Astrocyte of the spinal cord (primary cell): Measurements from ENCODE around the gene PFKFB3.
"Not testable (repeated sequence)": the region's sequence is repeated elsewhere in the genome, so short reads cannot be mapped to it uniquely, and the experiment has no call there.

Experiments
- DNase-seq: peaks from one replicate; pipeline ENCODE4 v3.0.0; 2011; ENCODE audit warnings: low read depth, low spot score
- H3K4me3 ChIP-seq: 2 replicates; pipeline ENCODE4 v1.5.1; 2011; ENCODE audit warnings: low read depth, mild to moderate bottlenecking, low read length, moderate library complexity
- in situ Hi-C: cut with HindIII; loops from 2 replicates; pipeline ENCODE4 v1.10.0; 2017; ENCODE audit warnings: low sequenced_read_pairs
- TF ChIP-seq, protein P1 (sequence below): IDR thresholded peaks from 2 replicates; pipeline ENCODE4 v1.5.1; 2012; ENCODE audit warnings: low read depth, mild to moderate bottlenecking, low read length, inconsistent platforms

The PFKFB3 gene

DNA sequence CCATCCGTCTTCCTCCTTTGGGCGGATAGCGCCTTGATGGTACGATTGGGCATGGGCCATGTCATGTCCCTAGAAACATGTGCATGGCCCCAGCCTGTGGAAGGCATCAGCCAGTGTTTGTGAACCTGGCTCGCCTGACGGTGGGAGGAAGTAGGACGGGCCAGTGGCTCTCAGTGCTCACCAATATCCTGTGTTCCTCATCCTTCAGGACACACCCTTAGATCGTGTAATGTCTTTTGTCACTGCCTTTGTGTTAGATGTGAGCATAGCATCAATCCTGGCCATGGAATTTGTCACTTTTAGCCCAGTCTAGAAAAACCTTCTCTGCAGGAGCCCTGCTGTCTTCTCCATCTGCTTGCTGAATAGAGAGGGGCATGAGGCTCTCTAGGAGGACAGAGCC lies 77.6 kb downstream of the PFKFB3 start:
- TF ChIP-seq, protein P1, sequence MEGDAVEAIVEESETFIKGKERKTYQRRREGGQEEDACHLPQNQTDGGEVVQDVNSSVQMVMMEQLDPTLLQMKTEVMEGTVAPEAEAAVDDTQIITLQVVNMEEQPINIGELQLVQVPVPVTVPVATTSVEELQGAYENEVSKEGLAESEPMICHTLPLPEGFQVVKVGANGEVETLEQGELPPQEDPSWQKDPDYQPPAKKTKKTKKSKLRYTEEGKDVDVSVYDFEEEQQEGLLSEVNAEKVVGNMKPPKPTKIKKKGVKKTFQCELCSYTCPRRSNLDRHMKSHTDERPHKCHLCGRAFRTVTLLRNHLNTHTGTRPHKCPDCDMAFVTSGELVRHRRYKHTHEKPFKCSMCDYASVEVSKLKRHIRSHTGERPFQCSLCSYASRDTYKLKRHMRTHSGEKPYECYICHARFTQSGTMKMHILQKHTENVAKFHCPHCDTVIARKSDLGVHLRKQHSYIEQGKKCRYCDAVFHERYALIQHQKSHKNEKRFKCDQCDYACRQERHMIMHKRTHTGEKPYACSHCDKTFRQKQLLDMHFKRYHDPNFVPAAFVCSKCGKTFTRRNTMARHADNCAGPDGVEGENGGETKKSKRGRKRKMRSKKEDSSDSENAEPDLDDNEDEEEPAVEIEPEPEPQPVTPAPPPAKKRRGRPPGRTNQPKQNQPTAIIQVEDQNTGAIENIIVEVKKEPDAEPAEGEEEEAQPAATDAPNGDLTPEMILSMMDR: no peak
- in situ Hi-C loops: no loop called here
- DNase-seq: no peak
- H3K4me3 ChIP-seq: no peak overlapping the region

DNA sequence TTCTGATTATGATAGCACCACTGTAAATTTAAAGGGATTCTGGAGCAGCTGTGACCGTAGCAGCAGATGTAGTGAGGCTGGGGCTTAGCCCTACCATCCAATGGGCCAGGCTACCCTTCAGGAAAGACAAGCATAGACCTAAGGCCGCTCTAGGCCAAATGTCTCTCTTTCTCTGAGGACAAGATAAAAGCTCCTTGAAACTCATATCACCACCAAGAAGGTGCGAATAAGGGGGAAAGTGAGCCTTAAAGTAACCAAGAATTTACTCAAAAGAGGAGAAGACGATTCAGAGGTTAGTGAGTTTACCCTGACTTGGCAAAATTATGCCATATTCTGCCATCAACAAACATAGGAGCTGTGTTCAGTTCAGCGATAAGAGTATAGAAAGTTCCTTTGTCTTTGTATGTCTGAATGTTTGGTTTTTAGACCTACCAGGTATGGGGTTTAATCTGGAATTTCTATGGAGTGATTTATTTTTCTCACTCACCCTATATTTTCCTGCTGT lies 79.8 kb downstream of the PFKFB3 start:
- H3K4me3 ChIP-seq: no peak overlapping the region
- no peak for DNase-seq
- in situ Hi-C loops: no loop called here
- TF ChIP-seq, protein P1: no peak

DNA sequence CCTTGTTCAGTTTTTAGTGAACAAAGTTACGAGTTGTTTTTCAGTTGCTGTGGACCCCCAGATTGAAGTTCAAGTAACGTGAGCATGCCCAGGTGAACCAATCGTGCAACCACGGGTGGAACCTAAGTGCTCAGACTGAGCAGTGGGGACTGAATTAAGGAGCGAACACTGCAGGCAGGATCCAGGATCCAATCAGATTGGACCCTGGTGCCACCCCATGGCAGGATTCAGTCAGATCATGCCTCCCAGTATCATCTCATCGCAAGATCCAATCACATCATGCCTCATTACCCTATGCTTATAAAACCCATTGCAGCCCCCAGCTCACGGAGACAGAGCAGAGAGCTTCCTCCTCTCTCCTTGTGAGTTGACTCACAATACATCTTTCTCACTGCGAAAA lies 80.9 kb downstream of the PFKFB3 start:
- in situ Hi-C loops: no loop called here
- DNase-seq: no peak
- TF ChIP-seq, protein P1: no peak
- H3K4me3 ChIP-seq: no peak overlapping the region

DNA sequence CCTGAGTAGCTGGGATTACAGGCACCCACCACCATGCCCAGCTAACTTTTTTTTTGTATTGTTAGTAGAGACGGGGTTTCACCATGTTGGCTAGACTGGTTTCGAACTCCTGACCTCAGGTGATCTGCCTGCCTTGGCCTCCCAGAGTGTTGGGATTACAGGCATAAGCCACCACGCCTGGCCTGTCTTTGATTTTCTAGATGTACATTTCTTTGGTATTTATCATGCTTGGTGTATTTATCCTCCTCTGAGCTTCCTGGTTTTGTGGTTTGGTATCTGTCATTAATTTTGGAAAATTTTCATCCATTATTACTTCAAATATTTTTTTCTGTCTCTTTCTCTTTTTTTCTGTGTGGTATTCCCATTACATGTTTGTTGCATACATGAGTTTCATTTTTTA lies 87.9 kb downstream of the PFKFB3 start:
- in situ Hi-C loops, DNase-seq: not testable (repeated sequence)

DNA sequence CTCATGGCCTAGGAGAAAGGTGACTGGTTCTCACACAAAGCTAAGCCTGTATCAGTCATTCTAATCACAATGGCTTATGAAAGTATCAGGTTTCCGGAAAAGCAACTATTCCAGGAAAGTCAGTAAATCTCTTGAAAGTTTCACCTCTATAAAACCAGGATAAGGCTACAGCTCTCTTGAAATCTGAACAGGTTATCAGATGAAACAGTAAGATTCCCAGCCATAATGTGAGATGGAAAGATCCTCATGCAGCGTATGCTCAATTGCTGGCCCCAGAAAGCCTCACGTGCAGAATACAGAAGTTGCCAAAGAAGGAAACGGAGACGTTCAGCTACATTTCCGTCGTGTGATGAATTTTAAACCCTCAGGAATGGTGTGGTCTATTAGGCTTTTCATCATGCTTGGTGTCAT lies 90.0 kb downstream of the PFKFB3 start:
- in situ Hi-C loops: no loop called here
- DNase-seq: no peak
- H3K4me3 ChIP-seq: no peak overlapping the region
- TF ChIP-seq, protein P1: no peak

More for the DNA sequence above, 87.9 kb downstream of the PFKFB3 start:
- H3K4me3 ChIP-seq: not testable (repeated sequence)

DNA sequence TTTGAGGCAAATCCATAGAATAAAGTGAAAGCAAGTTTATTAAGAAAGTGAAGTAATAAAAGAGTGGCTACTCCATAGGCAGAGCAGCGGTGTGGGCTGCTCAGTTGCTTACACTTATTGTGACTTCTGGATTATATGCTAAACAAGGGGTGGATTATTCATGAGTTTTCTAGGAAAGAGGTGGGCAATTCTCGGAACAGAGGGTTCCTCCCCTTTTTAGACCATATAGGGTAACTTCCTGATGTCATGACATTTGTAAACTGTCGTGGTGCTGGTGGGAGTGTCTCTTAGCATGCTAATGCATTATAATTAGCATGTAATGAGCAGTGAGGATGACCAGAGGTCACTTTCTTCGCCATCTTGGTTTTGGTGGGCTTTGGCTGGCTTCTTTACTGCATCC lies 93.7 kb downstream of the PFKFB3 start:
- DNase-seq, in situ Hi-C loops, H3K4me3 ChIP-seq: not testable (repeated sequence)

DNA sequence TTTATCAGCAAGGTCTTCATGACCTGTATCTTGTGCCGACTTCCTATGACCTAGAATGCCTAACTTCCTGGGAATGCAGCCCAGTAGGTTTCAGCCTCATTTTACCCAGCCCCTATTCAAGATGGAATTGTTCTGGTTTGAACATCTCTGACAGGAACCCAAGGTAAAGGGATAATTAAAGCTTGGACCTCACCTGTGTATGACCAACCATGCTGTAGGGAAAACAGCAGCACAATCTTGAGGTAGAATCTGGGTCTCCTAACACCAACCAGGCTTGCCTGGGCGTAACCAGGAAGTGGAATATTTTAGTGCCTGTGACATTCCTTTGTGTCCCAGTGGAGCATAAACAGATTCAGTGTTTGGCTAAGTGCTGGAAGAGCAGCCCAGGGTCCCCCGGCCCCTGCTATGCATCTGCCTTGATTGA lies 94.1 kb downstream of the PFKFB3 start:
- no peak overlapping the region for H3K4me3 ChIP-seq
- DNase-seq: no peak
- TF ChIP-seq, protein P1: no peak
- in situ Hi-C loops: no loop called here

DNA sequence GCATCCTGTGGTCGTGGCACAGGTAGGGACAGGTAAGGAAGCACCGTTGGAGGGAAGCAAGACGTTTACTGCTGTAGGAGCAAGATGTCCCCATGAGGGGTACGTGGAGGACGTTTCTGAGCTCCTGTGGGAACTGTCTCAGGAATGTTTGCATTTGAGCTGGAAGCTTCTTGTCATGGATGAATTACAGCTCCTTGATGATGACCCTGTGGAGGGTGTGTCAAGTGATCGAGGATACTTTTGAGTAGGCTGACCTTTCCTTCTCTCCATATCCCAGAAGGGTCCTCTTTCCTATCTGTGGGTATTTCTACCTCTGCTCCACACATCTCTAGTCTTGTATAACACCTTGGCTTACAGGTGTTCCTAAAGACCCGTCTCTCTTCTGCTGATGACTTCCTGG lies 94.8 kb downstream of the PFKFB3 start:
- TF ChIP-seq, protein P1: no peak
- no peak for DNase-seq
- in situ Hi-C loops: no loop called here
- no peak overlapping the region for H3K4me3 ChIP-seq
